Measurements from ENCODE around the gene GAB4.
"Not testable (repeated sequence)": the region's sequence is repeated elsewhere in the genome, so short reads cannot be mapped to it uniquely, and the experiment has no call there.

The GAB4 gene

GRCh38 chr22:16958475-16958874 lies 49.5 kb downstream of the GAB4 start:
- Histone ChIP-seq H3K27me3 (ENCODE audit: control insufficient read depth in 2 of 2, insufficient read depth in 2 of 2, low read length in 2 of 2) (no peaks in the 10 kb centered on the region), H3K9me3 (ENCODE audit: control insufficient read depth in 2 of 2, low read length in 2 of 2) (no peaks in the 10 kb centered on the region), H3K4me3 (ENCODE audit: low read length in 2 of 2) (no peak overlapping the region), H3K27ac (ENCODE audit: low read depth in 2 of 2, low read length in 2 of 2) (no peak overlapping the region), H3K4me1 (ENCODE audit: control insufficient read depth in 2 of 2, insufficient read depth in 2 of 2, low read length in 2 of 2) (no peaks in the 10 kb centered on the region), H3K9ac (ENCODE audit: low read depth in 1 of 2, low read length in 2 of 2) (no peak overlapping the region), H3K36me3 (ENCODE audit: control insufficient read depth in 2 of 2, insufficient read depth in 2 of 2, low read length in 2 of 2) (no peaks in the 10 kb centered on the region)

- H3K4me1 ChIP-seq (ENCODE audit: control insufficient read depth in 2 of 2, insufficient read depth in 2 of 2, low read length in 2 of 2): no peaks in the 10 kb centered on the region
- H3K27ac ChIP-seq (ENCODE audit: low read depth in 2 of 2, low read length in 2 of 2): no peak overlapping the region
- no peaks in the 10 kb centered on the region for H3K27me3 ChIP-seq (ENCODE audit: control insufficient read depth in 2 of 2, insufficient read depth in 2 of 2, low read length in 2 of 2)
- no peak overlapping the region for H3K4me3 ChIP-seq (ENCODE audit: low read length in 2 of 2)
- no peaks in the 10 kb centered on the region for H3K36me3 ChIP-seq (ENCODE audit: control insufficient read depth in 2 of 2, insufficient read depth in 2 of 2, low read length in 2 of 2)
- no peaks in the 10 kb centered on the region for H3K9me3 ChIP-seq (ENCODE audit: control insufficient read depth in 2 of 2, low read length in 2 of 2)
- no peak overlapping the region for H3K9ac ChIP-seq (ENCODE audit: low read depth in 1 of 2, low read length in 2 of 2)
These were observed 50.2 kb downstream of the GAB4 start for GRCh38 chr22:16957781-16958180.

- H3K36me3 ChIP-seq (ENCODE audit: control insufficient read depth in 2 of 2, insufficient read depth in 2 of 2, low read length in 2 of 2): no peaks in the 10 kb centered on the region
- H3K27ac ChIP-seq (ENCODE audit: low read depth in 2 of 2, low read length in 2 of 2): no peak overlapping the region
- no peaks in the 10 kb centered on the region for H3K4me1 ChIP-seq (ENCODE audit: control insufficient read depth in 2 of 2, insufficient read depth in 2 of 2, low read length in 2 of 2)
- no peak overlapping the region for H3K4me3 ChIP-seq (ENCODE audit: low read length in 2 of 2)
- H3K9me3 ChIP-seq (ENCODE audit: control insufficient read depth in 2 of 2, low read length in 2 of 2): no peaks in the 10 kb centered on the region
- no peaks in the 10 kb centered on the region for H3K27me3 ChIP-seq (ENCODE audit: control insufficient read depth in 2 of 2, insufficient read depth in 2 of 2, low read length in 2 of 2)
- H3K9ac ChIP-seq (ENCODE audit: low read depth in 1 of 2, low read length in 2 of 2): no peak overlapping the region
These were observed 51.7 kb downstream of the GAB4 start for GRCh38 chr22:16956290-16956689.

GRCh38 chr22:16955678-16956210 lies 52.3 kb downstream of the GAB4 start:
- Histone ChIP-seq H3K36me3 (ENCODE audit: control insufficient read depth in 2 of 2, insufficient read depth in 2 of 2, low read length in 2 of 2) (no peaks in the 10 kb centered on the region), H3K4me3 (ENCODE audit: low read length in 2 of 2) (no peak overlapping the region), H3K9me3 (ENCODE audit: control insufficient read depth in 2 of 2, low read length in 2 of 2) (no peaks in the 10 kb centered on the region), H3K9ac (ENCODE audit: low read depth in 1 of 2, low read length in 2 of 2) (no peak overlapping the region), H3K27ac (ENCODE audit: low read depth in 2 of 2, low read length in 2 of 2) (no peak overlapping the region), H3K4me1 (ENCODE audit: control insufficient read depth in 2 of 2, insufficient read depth in 2 of 2, low read length in 2 of 2) (no peaks in the 10 kb centered on the region), H3K27me3 (ENCODE audit: control insufficient read depth in 2 of 2, insufficient read depth in 2 of 2, low read length in 2 of 2) (no peaks in the 10 kb centered on the region)

- Histone ChIP-seq H3K9ac (ENCODE audit: low read depth in 1 of 2, low read length in 2 of 2) (no peak overlapping the region), H3K36me3 (ENCODE audit: control insufficient read depth in 2 of 2, insufficient read depth in 2 of 2, low read length in 2 of 2) (no peaks in the 10 kb centered on the region), H3K27me3 (ENCODE audit: control insufficient read depth in 2 of 2, insufficient read depth in 2 of 2, low read length in 2 of 2) (no peaks in the 10 kb centered on the region), H3K27ac (ENCODE audit: low read depth in 2 of 2, low read length in 2 of 2) (no peak overlapping the region), H3K4me3 (ENCODE audit: low read length in 2 of 2) (no peak overlapping the region), H3K9me3 (ENCODE audit: control insufficient read depth in 2 of 2, low read length in 2 of 2) (no peaks in the 10 kb centered on the region), H3K4me1 (ENCODE audit: control insufficient read depth in 2 of 2, insufficient read depth in 2 of 2, low read length in 2 of 2) (no peaks in the 10 kb centered on the region)
These were observed 52.9 kb downstream of the GAB4 start for GRCh38 chr22:16955081-16955480.

- Histone ChIP-seq H3K27me3 (ENCODE audit: control insufficient read depth in 2 of 2, insufficient read depth in 2 of 2, low read length in 2 of 2) (peaks cover 0 to 2% of the 10 kb centered on the region in 2 donors), H3K27ac (ENCODE audit: low read depth in 2 of 2, low read length in 2 of 2) (no peak overlapping the region), H3K9ac (ENCODE audit: low read depth in 1 of 2, low read length in 2 of 2) (no peak overlapping the region), H3K4me1 (ENCODE audit: control insufficient read depth in 2 of 2, insufficient read depth in 2 of 2, low read length in 2 of 2) (no peaks in the 10 kb centered on the region), H3K4me3 (ENCODE audit: low read length in 2 of 2) (no peak overlapping the region), H3K36me3 (ENCODE audit: control insufficient read depth in 2 of 2, insufficient read depth in 2 of 2, low read length in 2 of 2) (no peaks in the 10 kb centered on the region), H3K9me3 (ENCODE audit: control insufficient read depth in 2 of 2, low read length in 2 of 2) (no peaks in the 10 kb centered on the region)
These were observed 54.0 kb downstream of the GAB4 start for GRCh38 chr22:16954060-16954403.

- Histone ChIP-seq H3K27ac (ENCODE audit: low read depth in 2 of 2, low read length in 2 of 2) (no peak overlapping the region), H3K4me1 (ENCODE audit: control insufficient read depth in 2 of 2, insufficient read depth in 2 of 2, low read length in 2 of 2) (no peaks in the 10 kb centered on the region)
These were observed 54.6 kb downstream of the GAB4 start for GRCh38 chr22:16953206-16954059.

GRCh38 chr22:16949561-16949960 lies 58.5 kb downstream of the GAB4 start:
- Histone ChIP-seq H3K4me3 (ENCODE audit: low read length in 2 of 2) (no peak overlapping the region), H3K9ac (ENCODE audit: low read depth in 1 of 2, low read length in 2 of 2) (no peak overlapping the region), H3K27ac (ENCODE audit: low read depth in 2 of 2, low read length in 2 of 2) (no peak overlapping the region), H3K36me3 (ENCODE audit: control insufficient read depth in 2 of 2, insufficient read depth in 2 of 2, low read length in 2 of 2) (no peaks in the 10 kb centered on the region), H3K4me1 (ENCODE audit: control insufficient read depth in 2 of 2, insufficient read depth in 2 of 2, low read length in 2 of 2) (no peaks in the 10 kb centered on the region), H3K9me3 (ENCODE audit: control insufficient read depth in 2 of 2, low read length in 2 of 2) (no peaks in the 10 kb centered on the region), H3K27me3 (ENCODE audit: control insufficient read depth in 2 of 2, insufficient read depth in 2 of 2, low read length in 2 of 2) (peaks cover 0 to 2% of the 10 kb centered on the region in 2 donors)

More at GRCh38 chr22:16953206-16954059, 54.6 kb downstream of the GAB4 start:
- H3K9me3 ChIP-seq (ENCODE audit: control insufficient read depth in 2 of 2, low read length in 2 of 2): no peaks in the 10 kb centered on the region
- no peak overlapping the region for H3K4me3 ChIP-seq (ENCODE audit: low read length in 2 of 2)
- no peaks in the 10 kb centered on the region for H3K36me3 ChIP-seq (ENCODE audit: control insufficient read depth in 2 of 2, insufficient read depth in 2 of 2, low read length in 2 of 2)
- peaks cover 0 to 2% of the 10 kb centered on the region in 2 donors for H3K27me3 ChIP-seq (ENCODE audit: control insufficient read depth in 2 of 2, insufficient read depth in 2 of 2, low read length in 2 of 2)
- no peak overlapping the region for H3K9ac ChIP-seq (ENCODE audit: low read depth in 1 of 2, low read length in 2 of 2)

GRCh38 chr22:16937811-16938210 lies 70.2 kb downstream of the GAB4 start:
- Histone ChIP-seq H3K27me3 (ENCODE audit: control insufficient read depth in 2 of 2, insufficient read depth in 2 of 2, low read length in 2 of 2) (peaks cover 0 to 2% of the 10 kb centered on the region in 2 donors), H3K9me3 (ENCODE audit: control insufficient read depth in 2 of 2, low read length in 2 of 2) (no peaks in the 10 kb centered on the region), H3K27ac (ENCODE audit: low read depth in 2 of 2, low read length in 2 of 2) (no peak overlapping the region), H3K4me1 (ENCODE audit: control insufficient read depth in 2 of 2, insufficient read depth in 2 of 2, low read length in 2 of 2) (no peaks in the 10 kb centered on the region), H3K4me3 (ENCODE audit: low read length in 2 of 2) (no peak overlapping the region), H3K9ac (ENCODE audit: low read depth in 1 of 2, low read length in 2 of 2) (no peak overlapping the region), H3K36me3 (ENCODE audit: control insufficient read depth in 2 of 2, insufficient read depth in 2 of 2, low read length in 2 of 2) (no peaks in the 10 kb centered on the region)

- H3K27me3 ChIP-seq (ENCODE audit: control insufficient read depth in 2 of 2, insufficient read depth in 2 of 2, low read length in 2 of 2); H3K9me3 ChIP-seq (ENCODE audit: control insufficient read depth in 2 of 2, low read length in 2 of 2); H3K27ac ChIP-seq (ENCODE audit: low read depth in 2 of 2, low read length in 2 of 2); H3K4me1 ChIP-seq (ENCODE audit: control insufficient read depth in 2 of 2, insufficient read depth in 2 of 2, low read length in 2 of 2); H3K36me3 ChIP-seq (ENCODE audit: control insufficient read depth in 2 of 2, insufficient read depth in 2 of 2, low read length in 2 of 2); H3K4me3 ChIP-seq (ENCODE audit: low read length in 2 of 2); H3K9ac ChIP-seq (ENCODE audit: low read depth in 1 of 2, low read length in 2 of 2): not testable (repeated sequence)
These were observed 70.8 kb downstream of the GAB4 start for GRCh38 chr22:16937209-16937608.

Data from mucosa of rectum (tissue), 2 donors.